SK-N-SH (cell line): ENCODE measurements around the gene IPCEF1. TPM values are rescaled to one million over a fixed set of nuclear protein-coding genes. Genes with fewer than 3 reads are reported as not detected.

ENCODE experiments used
- CTCF ChIA-PET: fragments of 300-600, 350-600 bp; formaldehyde crosslinking; extraction: SDS; loops from one replicate; lab custom pipeline; 2021; lab: Yijun Ruan, JAX
- POLR2A ChIA-PET: fragments of 350-600 bp; sonication (Branson Sonifier 250); formaldehyde crosslinking; extraction: SDS; loops from one replicate; lab custom pipeline; 2020; ENCODE audit warnings: antibody characterized with exemption, inconsistent platforms; lab: Yijun Ruan, JAX
- DNase-seq: peaks from one replicate; pipeline ENCODE4 v3.0.0; 2012
- H2AFZ ChIP-seq: fragments of 200-600 bp; sonication (generic); 2 replicates; pipeline ENCODE4 v1.8.1; 2016; ENCODE audit warnings: antibody characterized with exemption, mild to moderate bottlenecking, low read depth
- H3F3A ChIP-seq: fragments of 200-600 bp; sonication (generic); replicated peaks from 2 replicates; pipeline ENCODE3; 2016; ENCODE audit warnings: antibody characterized with exemption, mild to moderate bottlenecking; ENCODE audit not compliant: insufficient read depth
- H3K27ac ChIP-seq, 2 experiments: fragments of 200-500 bp in 1 of 2; fragments of 200-600 bp in 1 of 2; sonication (Bioruptor generic) in 1 of 2; sonication (generic), shearing (Covaris generic) in 1 of 2; 2 replicates each; pipeline versions ENCODE4 v1.5.1 to v1.6.1; 2014 to 2016; ENCODE audit warnings: low read depth in 2 of 2, inconsistent platforms in 1 of 2, low read length in 1 of 2, mild to moderate bottlenecking in 1 of 2, mixed read lengths in 1 of 2
- H3K27me3 ChIP-seq: fragments of 200-600 bp; sonication (generic), shearing (Covaris generic); 2 replicates; pipeline ENCODE4 v1.6.1; 2016; ENCODE audit warnings: mixed run types; ENCODE audit not compliant: insufficient read depth
- H3K36me3 ChIP-seq, 2 experiments: fragments of 200-500 bp in 1 of 2; fragments of 200-600 bp in 1 of 2; sonication (Bioruptor generic) in 1 of 2; sonication (generic) in 1 of 2; replicated peaks in 1 of 2; 2 replicates each; pipeline versions ENCODE3 to v1.5.1; 2014 to 2016; ENCODE audit warnings: low read length in 1 of 2, mild to moderate bottlenecking in 1 of 2; ENCODE audit not compliant: insufficient read depth in 2 of 2, control insufficient read depth in 1 of 2
- H3K4me1 ChIP-seq, 2 experiments: fragments of 200-500 bp in 1 of 2; fragments of 200-600 bp in 1 of 2; sonication (Bioruptor generic) in 1 of 2; sonication (generic), shearing (Covaris generic) in 1 of 2; 2 replicates each; pipeline versions ENCODE4 v1.5.1 to v1.6.1; 2014 to 2016; ENCODE audit warnings: low read depth in 1 of 2, low read length in 1 of 2, mixed run types in 1 of 2; ENCODE audit not compliant: insufficient read depth in 2 of 2, control insufficient read depth in 1 of 2
- H3K4me2 ChIP-seq: fragments of 200-600 bp; sonication (generic), shearing (Covaris generic); 2 replicates; pipeline ENCODE4 v1.6.1; 2017; ENCODE audit warnings: mixed run types
- H3K4me3 ChIP-seq, 2 experiments: fragments of 200-500 bp in 1 of 2; fragments of 200-600 bp in 1 of 2; sonication (Bioruptor generic) in 1 of 2; sonication (generic), shearing (Covaris generic) in 1 of 2; 2 replicates each; pipeline versions ENCODE4 v1.5.1 to v1.8.1; 2014 to 2016; ENCODE audit warnings: low read depth in 2 of 2, inconsistent platforms in 1 of 2, low read length in 1 of 2, mild to moderate bottlenecking in 1 of 2, mixed read lengths in 1 of 2, moderate library complexity in 1 of 2
- H3K79me2 ChIP-seq: fragments of 200-600 bp; sonication (generic); 2 replicates; pipeline ENCODE4 v1.8.1; 2017; ENCODE audit warnings: mild to moderate bottlenecking; ENCODE audit not compliant: insufficient read depth
- H3K9ac ChIP-seq: fragments of 200-600 bp; sonication (generic); 2 replicates; pipeline ENCODE4 v1.6.1; 2017; ENCODE audit warnings: mixed run types
- H3K9me2 ChIP-seq: fragments of 200-600 bp; sonication (generic); 2 replicates; pipeline ENCODE4 v1.6.1; 2017; ENCODE audit warnings: mixed run types
- H3K9me3 ChIP-seq: fragments of 200-600 bp; sonication (generic); 2 replicates; pipeline ENCODE4 v1.6.1; 2017; ENCODE audit warnings: mixed run types, mild to moderate bottlenecking, moderate library complexity
- H4K20me1 ChIP-seq: fragments of 200-600 bp; sonication (generic); 2 replicates; pipeline ENCODE4 v1.6.1; 2017; ENCODE audit warnings: mild to moderate bottlenecking, mixed run types; ENCODE audit not compliant: insufficient read depth
- CTCF ChIP-seq: fragments of 200-600 bp; sonication (generic); IDR thresholded peaks from 2 replicates; pipeline ENCODE4 v1.6.1; 2017; ENCODE audit warnings: antibody characterized with exemption, mild to moderate bottlenecking, moderate library complexity
- FOSL2 ChIP-seq: IDR thresholded peaks from 2 replicates; pipeline ENCODE4 v1.4.0; 2012; ENCODE audit warnings: low read depth, mild to moderate bottlenecking, moderate library complexity, borderline replicate concordance
- REST ChIP-seq: IDR thresholded peaks from 2 replicates; pipeline ENCODE4 v1.6.1; 2012; ENCODE audit warnings: mild to moderate bottlenecking, low read depth, low read length, moderate library complexity
- USF2 ChIP-seq: fragments of 150-350 bp; IDR thresholded peaks from 2 replicates; pipeline ENCODE4 v1.6.1; 2017; ENCODE audit warnings: antibody characterized with exemption, low read length, low read depth, borderline replicate concordance
- WGBS: methylation state at CpG from one replicate; pipeline ENCODE4 v1.1.6; 2017; ENCODE audit warnings: low lambda C conversion rate; 5-methylcytosine and 5-hydroxymethylcytosine counted together
- polyA plus RNA-seq, 3 experiments: library from polyadenylated mRNA; depleted of rRNA; stranded (reverse); fragments of >200 nt; gene quantifications; 2 replicates each; pipeline ENCODE4 v1.2.3, GENCODE V29; 2012

Gene IPCEF1
- polyA plus RNA-seq, 1 of the 3 experiments (the other 2 are of a cell fraction): not detected

- TF ChIP-seq CTCF: no peak
- no peak for TF ChIP-seq REST
- TF ChIP-seq, all 33 proteins: peak for 0
Measured at GRCh38 chr6:154243793-154244750, 112.5 kb downstream of the IPCEF1 start (continued).

- H3K4me1 ChIP-seq: no peaks in the 10 kb centered on the region
- H3K9ac ChIP-seq: no peak overlapping the region
- no peaks in the 10 kb centered on the region for H3K9me3 ChIP-seq
- no peaks in the 10 kb centered on the region for H3K36me3 ChIP-seq
- no peaks in the 10 kb centered on the region for H3F3A ChIP-seq
- no peak overlapping the region for H3K4me2 ChIP-seq
- H3K27ac ChIP-seq: no peak overlapping the region
- ChIA-PET POLR2A (no interaction called here), CTCF (no interaction called here)
- H3K9me2 ChIP-seq: no peaks in the 10 kb centered on the region
- no peaks in the 10 kb centered on the region for H3K27me3 ChIP-seq
- H3K4me3 ChIP-seq: no peak overlapping the region
- H4K20me1 ChIP-seq: no peaks in the 10 kb centered on the region
- DNase-seq: no peak
- no peak for TF ChIP-seq FOSL2
- TF ChIP-seq USF2: no peak
- no peak overlapping the region for H2AFZ ChIP-seq
- no peaks in the 10 kb centered on the region for H3K79me2 ChIP-seq
- WGBS: 66% methylated on average over 13 of the region's 13 CpGs
Measured at GRCh38 chr6:154242617-154243357, 113.8 kb downstream of the IPCEF1 start.
